ENCODE results near the gene KNDC1.

DNA sequence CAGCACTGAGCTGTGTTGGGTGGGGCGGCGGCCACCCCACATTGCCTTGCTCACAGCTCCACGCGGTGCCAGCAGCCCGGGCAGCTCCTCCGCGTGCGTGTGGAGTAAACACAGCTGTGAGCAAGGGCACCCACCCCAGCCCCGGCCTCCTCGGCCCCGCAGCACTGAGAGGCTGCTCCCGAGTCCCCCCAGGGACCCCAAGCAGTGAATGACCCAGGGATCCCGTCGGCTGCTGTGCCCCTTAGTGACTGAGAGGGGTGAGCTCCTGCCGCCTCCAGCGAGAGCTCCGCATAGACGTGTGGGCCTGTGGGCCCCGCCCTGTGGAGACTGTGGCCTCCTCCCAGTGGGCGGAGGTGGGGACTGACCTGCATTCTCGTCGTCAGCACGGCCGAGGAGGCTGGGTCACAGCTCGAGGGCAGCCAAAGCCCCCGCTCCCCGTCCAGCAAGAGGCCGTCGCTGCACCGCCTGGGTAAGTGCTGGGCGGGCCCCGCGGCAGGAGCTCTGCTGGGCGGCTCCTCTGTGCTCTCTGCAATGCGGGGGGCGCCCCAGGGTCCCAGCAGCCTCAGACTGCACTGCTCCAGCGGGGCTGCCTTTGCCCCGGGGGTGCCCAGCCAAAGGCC is 40.1 kb downstream of the KNDC1 start:
- TF ChIP-seq, protein P1, sequence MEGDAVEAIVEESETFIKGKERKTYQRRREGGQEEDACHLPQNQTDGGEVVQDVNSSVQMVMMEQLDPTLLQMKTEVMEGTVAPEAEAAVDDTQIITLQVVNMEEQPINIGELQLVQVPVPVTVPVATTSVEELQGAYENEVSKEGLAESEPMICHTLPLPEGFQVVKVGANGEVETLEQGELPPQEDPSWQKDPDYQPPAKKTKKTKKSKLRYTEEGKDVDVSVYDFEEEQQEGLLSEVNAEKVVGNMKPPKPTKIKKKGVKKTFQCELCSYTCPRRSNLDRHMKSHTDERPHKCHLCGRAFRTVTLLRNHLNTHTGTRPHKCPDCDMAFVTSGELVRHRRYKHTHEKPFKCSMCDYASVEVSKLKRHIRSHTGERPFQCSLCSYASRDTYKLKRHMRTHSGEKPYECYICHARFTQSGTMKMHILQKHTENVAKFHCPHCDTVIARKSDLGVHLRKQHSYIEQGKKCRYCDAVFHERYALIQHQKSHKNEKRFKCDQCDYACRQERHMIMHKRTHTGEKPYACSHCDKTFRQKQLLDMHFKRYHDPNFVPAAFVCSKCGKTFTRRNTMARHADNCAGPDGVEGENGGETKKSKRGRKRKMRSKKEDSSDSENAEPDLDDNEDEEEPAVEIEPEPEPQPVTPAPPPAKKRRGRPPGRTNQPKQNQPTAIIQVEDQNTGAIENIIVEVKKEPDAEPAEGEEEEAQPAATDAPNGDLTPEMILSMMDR (optimal IDR thresholded peaks at IDR 0.05 in 1 of 3, IDR thresholded peaks at IDR 0.05 in 1 of 3, conservative IDR thresholded peaks at IDR 0.05 in 1 of 3; ENCODE audit: extremely low read depth in 1 of 3, insufficient read depth in 2 of 3, low read length in 3 of 3), result no peak
- no peak for TF ChIP-seq EZH2 (IDR thresholded peaks at IDR 0.05; ENCODE audit: low read length)
